Kidney epithelial cell (primary cell): ENCODE measurements around the gene SEMA5A. TPM values are rescaled to one million over a fixed set of nuclear protein-coding genes. Genes with fewer than 3 reads are reported as not detected.

Source experiments
- DNase-seq: peaks from one replicate; pipeline ENCODE4 v3.0.0-alpha.2; 2010; ENCODE audit warnings: low read depth
- H3K27me3 ChIP-seq: 2 replicates; pipeline ENCODE4 v1.6.0; 2011; ENCODE audit warnings: low read length; ENCODE audit not compliant: control insufficient read depth, insufficient read depth
- H3K36me3 ChIP-seq: 2 replicates; pipeline ENCODE4 v1.5.1; 2011; ENCODE audit warnings: low read length; ENCODE audit not compliant: control insufficient read depth, insufficient read depth
- H3K4me3 ChIP-seq: 2 replicates; pipeline ENCODE4 v1.5.1; 2011; ENCODE audit warnings: low read depth, mild to moderate bottlenecking, control low read depth, low read length
- total RNA-seq: library from RNA; depleted of rRNA; stranded (reverse); fragments of >200 nt; gene quantifications from 2 replicates; pipeline ENCODE4 v1.2.3, GENCODE V29; 2015
- TF ChIP-seq, protein P1 (sequence below): IDR thresholded peaks from 2 replicates; pipeline ENCODE4 v1.5.1; 2011; ENCODE audit warnings: mild to moderate bottlenecking, moderate library complexity, low read length, control low read depth, inconsistent platforms; ENCODE audit not compliant: insufficient read depth, poor library complexity, severe bottlenecking

Gene SEMA5A
- total RNA-seq, 1 donor from 2014 or later: 4.7 TPM

DNA sequence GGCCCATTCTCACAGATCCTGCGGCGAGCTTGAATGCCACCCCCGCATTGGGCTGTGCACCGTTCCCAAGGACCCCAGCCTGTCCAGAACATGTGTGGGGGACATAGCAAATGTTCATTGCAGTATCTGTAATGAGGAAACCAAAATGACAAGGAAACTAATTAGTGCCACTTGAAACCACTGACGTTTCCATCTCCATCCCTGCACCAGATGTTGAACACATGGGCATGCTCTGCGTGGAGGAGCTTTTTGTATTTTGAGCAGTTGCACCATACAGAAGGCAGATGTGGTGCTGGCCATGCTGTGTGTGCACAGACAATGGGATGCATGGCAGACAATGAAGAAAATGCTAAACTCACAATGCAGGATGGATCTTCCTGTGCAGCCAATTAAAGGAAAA, 437.7 kb downstream of the SEMA5A start:
- Histone ChIP-seq H3K4me3 (no peak overlapping the region), H3K36me3 (peaks cover 1% of the 10 kb centered on the region)

DNA sequence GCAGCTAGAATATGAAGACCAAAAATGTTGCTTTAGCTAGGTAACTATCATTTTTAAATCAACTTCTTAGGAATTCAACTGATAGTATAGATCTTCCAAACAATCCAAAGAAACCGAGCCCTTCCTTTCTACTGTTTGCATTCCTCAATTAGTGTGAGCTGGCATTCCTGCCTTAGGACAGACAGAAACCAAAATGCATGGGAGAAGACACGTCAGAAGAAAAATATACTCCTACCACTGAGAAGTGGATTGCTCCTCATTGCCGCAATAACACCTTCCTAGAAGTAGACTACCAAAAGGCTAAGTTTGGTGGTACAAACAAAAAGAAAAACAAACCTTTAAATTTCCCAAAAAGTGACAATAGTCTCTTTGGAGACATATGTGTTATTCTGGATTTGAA, 440.0 kb downstream of the SEMA5A start:
- DNase-seq: no peak
- Histone ChIP-seq H3K36me3 (peaks cover 1% of the 10 kb centered on the region), H3K27me3 (no peaks in the 10 kb centered on the region), H3K4me3 (no peak overlapping the region)
- TF ChIP-seq, protein P1, sequence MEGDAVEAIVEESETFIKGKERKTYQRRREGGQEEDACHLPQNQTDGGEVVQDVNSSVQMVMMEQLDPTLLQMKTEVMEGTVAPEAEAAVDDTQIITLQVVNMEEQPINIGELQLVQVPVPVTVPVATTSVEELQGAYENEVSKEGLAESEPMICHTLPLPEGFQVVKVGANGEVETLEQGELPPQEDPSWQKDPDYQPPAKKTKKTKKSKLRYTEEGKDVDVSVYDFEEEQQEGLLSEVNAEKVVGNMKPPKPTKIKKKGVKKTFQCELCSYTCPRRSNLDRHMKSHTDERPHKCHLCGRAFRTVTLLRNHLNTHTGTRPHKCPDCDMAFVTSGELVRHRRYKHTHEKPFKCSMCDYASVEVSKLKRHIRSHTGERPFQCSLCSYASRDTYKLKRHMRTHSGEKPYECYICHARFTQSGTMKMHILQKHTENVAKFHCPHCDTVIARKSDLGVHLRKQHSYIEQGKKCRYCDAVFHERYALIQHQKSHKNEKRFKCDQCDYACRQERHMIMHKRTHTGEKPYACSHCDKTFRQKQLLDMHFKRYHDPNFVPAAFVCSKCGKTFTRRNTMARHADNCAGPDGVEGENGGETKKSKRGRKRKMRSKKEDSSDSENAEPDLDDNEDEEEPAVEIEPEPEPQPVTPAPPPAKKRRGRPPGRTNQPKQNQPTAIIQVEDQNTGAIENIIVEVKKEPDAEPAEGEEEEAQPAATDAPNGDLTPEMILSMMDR: no peak

More for the DNA sequence above, 437.7 kb downstream of the SEMA5A start:
- DNase-seq: no peak
- TF ChIP-seq, protein P1: no peak
- no peaks in the 10 kb centered on the region for H3K27me3 ChIP-seq

DNA sequence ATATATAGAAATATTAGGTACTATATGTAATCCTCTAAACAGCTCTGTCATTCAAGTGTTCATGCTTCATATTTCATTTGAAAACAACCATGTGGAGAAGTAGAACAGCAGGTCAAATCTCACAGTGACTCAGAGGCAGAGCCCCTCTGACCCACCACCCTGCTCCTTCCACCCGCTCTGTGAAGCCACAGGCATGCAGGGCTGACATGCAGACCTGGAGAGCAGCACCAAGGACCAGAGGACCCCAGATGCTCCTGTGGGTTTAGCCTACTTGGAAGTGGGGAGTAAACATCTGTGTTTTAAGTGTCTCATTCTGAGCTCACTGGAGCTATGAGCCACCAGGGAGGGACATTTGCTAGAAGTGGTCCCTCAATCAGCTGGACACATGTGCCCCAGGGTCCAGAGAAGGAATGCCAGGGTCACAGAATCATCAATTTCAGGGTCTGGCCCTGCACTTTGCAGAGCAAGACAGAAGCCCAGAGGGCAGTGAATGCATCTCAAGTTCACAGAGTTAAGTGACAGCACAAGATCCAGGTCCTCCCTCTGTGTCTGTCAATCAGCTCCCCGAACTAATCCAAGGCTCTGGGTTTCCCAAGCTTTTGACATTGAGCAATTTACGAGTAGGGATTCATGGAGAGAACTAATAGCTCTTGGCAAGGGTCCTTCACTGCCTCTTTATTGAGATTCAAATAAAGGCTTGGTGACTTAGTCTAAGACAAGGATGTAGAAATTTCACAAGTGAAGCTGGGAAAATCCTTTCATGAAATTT, 441.1 kb downstream of the SEMA5A start:
- Histone ChIP-seq H3K36me3 (peaks cover 1% of the 10 kb centered on the region), H3K27me3 (no peaks in the 10 kb centered on the region), H3K4me3 (no peak overlapping the region)
- DNase-seq: no peak
- TF ChIP-seq, protein P1: no peak

DNA sequence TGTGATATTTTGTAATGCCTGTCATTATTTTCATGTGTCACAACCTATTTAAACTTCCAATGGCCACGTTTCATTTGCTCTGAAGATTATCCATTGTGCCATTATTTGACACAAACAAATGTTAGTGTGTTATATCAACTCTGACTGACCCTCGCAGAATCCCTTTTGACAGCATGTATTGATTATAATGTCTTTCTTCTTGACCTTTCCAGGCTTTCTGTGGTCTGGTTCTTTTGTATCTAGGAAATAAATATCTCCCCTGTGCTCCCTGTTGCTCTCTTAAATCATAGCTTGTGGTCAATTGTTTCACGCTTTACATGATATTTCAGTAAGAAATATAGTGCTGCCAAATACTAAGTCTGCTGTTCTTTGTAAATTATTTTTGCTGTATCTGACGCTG, 442.6 kb downstream of the SEMA5A start:
- DNase-seq: no peak
- H3K4me3 ChIP-seq: no peak overlapping the region
- H3K36me3 ChIP-seq: peaks cover 1% of the 10 kb centered on the region
- H3K27me3 ChIP-seq: no peaks in the 10 kb centered on the region
- TF ChIP-seq, protein P1: no peak

DNA sequence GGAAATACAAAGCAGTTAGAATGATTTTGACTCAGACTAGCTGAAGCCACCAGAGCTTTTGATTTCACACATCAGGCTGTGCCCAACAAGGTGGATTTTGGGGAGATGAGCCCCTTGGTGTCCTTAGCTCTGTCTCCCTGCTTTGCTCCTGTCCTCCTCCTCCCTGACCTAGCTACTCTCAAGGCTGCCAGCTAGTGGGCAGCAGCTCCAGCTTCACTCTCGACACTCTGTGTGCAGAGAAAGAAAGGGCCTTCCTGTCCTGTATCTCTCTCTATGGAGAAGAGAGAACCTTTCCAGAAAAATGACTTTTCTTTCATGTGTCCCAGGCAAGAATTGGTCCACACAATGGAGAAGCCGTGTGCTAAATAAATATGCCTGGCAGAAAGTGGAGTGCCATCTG, 446.2 kb downstream of the SEMA5A start:
- H3K27me3 ChIP-seq: no peaks in the 10 kb centered on the region
- no peak for DNase-seq
- H3K4me3 ChIP-seq: no peak overlapping the region
- H3K36me3 ChIP-seq: no peaks in the 10 kb centered on the region
- TF ChIP-seq, protein P1: no peak

DNA sequence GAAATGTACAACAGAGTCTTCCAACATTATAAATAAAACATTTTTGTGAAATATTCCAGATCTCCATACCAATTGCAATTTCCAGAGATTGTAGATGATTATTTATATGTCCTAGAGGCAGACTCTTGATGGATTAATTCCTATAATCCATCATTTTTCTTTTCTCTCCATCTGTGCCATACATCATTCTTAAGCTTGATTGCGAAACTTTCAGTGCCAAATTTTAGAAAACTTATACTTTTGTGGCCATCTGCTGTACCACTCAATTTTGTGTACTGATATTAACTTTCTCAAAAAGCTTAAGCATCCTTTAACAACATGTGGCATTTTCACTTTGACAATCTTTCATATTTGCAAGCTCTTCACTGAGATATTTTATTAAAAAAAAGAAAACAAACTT, 446.9 kb downstream of the SEMA5A start:
- Histone ChIP-seq H3K4me3 (no peak overlapping the region), H3K27me3 (no peaks in the 10 kb centered on the region), H3K36me3 (no peaks in the 10 kb centered on the region)
- no peak for DNase-seq
- TF ChIP-seq, protein P1: no peak
